PFSK-1 (cell line): ENCODE results near the gene STK35.

Experiments used
- TAF1 ChIP-seq: IDR thresholded peaks from 2 replicates; pipeline ENCODE4 v1.6.1; 2012; ENCODE audit warnings: low read length, control low read depth, borderline replicate concordance; ENCODE audit not compliant: insufficient read depth
- TF ChIP-seq, protein P1 (sequence below), 2 experiments: IDR thresholded peaks; 2 replicates each; pipeline versions ENCODE4 v1.6.1 to v1.8.0; 2011 to 2012; ENCODE audit warnings: low read depth in 2 of 2, low read length in 2 of 2, control low read depth in 1 of 2, inconsistent platforms in 1 of 2, mild to moderate bottlenecking in 1 of 2, moderate library complexity in 1 of 2; ENCODE audit not compliant: insufficient read depth in 1 of 2

DNA sequence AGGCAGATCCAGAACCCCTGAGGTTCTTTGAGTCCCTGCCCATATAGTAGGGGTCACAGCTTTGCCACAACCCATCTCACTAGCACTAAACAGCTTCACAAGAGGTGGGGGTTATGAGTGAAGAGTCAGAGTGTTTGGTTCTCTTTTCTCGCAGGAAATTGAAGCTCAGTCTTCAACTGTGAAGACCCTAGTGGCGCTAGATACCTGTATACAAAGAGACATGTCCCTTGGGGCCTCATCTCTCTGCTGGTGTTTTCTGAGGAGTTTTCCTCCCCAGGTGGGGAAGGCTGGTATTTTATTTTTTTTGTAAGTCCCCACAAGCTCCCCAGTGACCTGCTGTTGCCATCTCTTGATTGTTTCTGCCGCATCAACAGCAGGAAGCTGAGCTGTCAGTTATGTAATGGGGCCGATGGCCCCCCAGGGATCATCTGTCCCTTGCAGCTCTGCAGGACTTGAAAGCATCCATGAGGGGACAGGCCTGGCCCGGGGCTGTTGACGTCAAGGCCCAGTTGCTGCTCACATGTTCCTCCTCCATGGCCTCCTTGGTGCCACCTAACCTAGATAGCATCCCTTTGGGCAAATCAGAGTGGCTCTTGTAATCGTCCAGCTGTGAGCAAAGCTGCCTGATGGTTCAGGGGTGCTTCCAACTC lies 23.1 kb downstream of the STK35 start:
- no peak for TF ChIP-seq TAF1
- TF ChIP-seq, protein P1, sequence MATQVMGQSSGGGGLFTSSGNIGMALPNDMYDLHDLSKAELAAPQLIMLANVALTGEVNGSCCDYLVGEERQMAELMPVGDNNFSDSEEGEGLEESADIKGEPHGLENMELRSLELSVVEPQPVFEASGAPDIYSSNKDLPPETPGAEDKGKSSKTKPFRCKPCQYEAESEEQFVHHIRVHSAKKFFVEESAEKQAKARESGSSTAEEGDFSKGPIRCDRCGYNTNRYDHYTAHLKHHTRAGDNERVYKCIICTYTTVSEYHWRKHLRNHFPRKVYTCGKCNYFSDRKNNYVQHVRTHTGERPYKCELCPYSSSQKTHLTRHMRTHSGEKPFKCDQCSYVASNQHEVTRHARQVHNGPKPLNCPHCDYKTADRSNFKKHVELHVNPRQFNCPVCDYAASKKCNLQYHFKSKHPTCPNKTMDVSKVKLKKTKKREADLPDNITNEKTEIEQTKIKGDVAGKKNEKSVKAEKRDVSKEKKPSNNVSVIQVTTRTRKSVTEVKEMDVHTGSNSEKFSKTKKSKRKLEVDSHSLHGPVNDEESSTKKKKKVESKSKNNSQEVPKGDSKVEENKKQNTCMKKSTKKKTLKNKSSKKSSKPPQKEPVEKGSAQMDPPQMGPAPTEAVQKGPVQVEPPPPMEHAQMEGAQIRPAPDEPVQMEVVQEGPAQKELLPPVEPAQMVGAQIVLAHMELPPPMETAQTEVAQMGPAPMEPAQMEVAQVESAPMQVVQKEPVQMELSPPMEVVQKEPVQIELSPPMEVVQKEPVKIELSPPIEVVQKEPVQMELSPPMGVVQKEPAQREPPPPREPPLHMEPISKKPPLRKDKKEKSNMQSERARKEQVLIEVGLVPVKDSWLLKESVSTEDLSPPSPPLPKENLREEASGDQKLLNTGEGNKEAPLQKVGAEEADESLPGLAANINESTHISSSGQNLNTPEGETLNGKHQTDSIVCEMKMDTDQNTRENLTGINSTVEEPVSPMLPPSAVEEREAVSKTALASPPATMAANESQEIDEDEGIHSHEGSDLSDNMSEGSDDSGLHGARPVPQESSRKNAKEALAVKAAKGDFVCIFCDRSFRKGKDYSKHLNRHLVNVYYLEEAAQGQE (IDR thresholded peaks at IDR 0.05; ENCODE audit: insufficient read depth in 1 of 2, low read depth in 2 of 2, low read length in 2 of 2): no peak
